BJ (cell line): ENCODE measurements around the gene SEH1L. TPM values are rescaled to one million over a fixed set of nuclear protein-coding genes. Genes with fewer than 3 reads are reported as not detected.

Experiments
- CTCF ChIA-PET: fragments of 350-600 bp; formaldehyde crosslinking; extraction: SDS; loops from one replicate; lab custom pipeline; 2021; ENCODE audit warnings: antibody characterized with exemption, inconsistent platforms; lab: Yijun Ruan, JAX
- POLR2A ChIA-PET: fragments of 300-600 bp; sonication (Branson Sonifier 250); formaldehyde crosslinking; extraction: SDS; loops from one replicate; lab custom pipeline; 2021; ENCODE audit warnings: antibody characterized with exemption; lab: Charles Lee
- DNase-seq: peaks from one replicate; pipeline ENCODE4 v3.0.0-alpha.2; 2011; ENCODE audit warnings: low read depth
- H3K27me3 ChIP-seq: 2 replicates; pipeline ENCODE4 v1.6.0; 2011; ENCODE audit warnings: low read length; ENCODE audit not compliant: control insufficient read depth, insufficient read depth
- H3K36me3 ChIP-seq: 2 replicates; pipeline ENCODE4 v1.5.1; 2011; ENCODE audit warnings: low read length; ENCODE audit not compliant: control insufficient read depth, insufficient read depth
- H3K4me3 ChIP-seq: 2 replicates; pipeline ENCODE4 v1.5.1; 2011; ENCODE audit warnings: low read depth, mild to moderate bottlenecking, control low read depth, low read length
- polyA plus RNA-seq: library from polyadenylated mRNA; depleted of rRNA; stranded (reverse); fragments of >200 nt; gene quantifications from 2 replicates; pipeline ENCODE4 v1.2.3, GENCODE V29; 2011
- TF ChIP-seq, protein P1 (sequence below): IDR thresholded peaks from 2 replicates; pipeline ENCODE4 v1.5.1; 2011; ENCODE audit warnings: low read depth, mild to moderate bottlenecking, control low read depth, inconsistent platforms, low read length, moderate library complexity; ENCODE audit not compliant: insufficient read depth

SEH1L gene
- polyA plus RNA-seq, 1 experiment, result 32.3 TPM

DNA sequence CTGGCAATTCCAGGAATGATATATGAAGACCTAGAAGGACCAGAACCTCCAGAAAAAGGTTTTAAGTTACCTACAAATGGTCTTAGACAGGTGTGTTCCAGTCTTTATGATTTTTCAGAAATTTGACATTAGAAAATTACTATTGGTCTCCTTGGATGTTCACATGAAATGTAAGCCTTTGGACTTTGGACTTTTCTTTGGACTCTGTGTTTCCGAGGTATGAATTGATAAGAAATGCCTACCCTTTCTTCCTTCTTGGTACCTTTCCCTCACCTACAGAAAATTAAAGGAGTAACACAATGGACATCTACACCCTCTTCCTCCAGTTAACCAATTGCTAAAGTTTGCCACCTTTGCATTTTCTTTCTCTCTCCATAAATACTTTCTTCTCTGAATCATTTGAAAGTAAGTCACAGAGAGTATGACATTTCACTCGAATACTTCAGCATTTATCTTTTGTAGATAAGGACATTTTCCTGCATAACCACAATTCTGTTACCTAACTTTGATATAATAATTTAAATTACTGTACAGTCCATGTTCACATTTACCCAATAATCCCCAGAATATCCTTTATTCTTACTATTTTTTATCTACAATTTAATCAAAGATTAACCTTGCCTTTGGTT, 69.5 kb downstream of the SEH1L start:
- POLR2A ChIA-PET, result no interaction called here
- Histone ChIP-seq H3K36me3 (peaks cover 7% of the 10 kb centered on the region), H3K4me3 (no peak overlapping the region)

GRCh38 chr18:13018374-13018773, 70.6 kb downstream of the SEH1L start:
- CTCF ChIA-PET, result no interaction called here
- Histone ChIP-seq H3K4me3 (no peak overlapping the region), H3K27me3 (no peaks in the 10 kb centered on the region), H3K36me3 (peaks cover 2% of the 10 kb centered on the region)
- POLR2A ChIA-PET, result interaction anchor here (0.6 kb wide), 1 partner anchor 135 kb away, joined by 13 read pairs; no protein-coding TSS in a partner anchor
- DNase-seq, result no peak
- TF ChIP-seq, protein P1, sequence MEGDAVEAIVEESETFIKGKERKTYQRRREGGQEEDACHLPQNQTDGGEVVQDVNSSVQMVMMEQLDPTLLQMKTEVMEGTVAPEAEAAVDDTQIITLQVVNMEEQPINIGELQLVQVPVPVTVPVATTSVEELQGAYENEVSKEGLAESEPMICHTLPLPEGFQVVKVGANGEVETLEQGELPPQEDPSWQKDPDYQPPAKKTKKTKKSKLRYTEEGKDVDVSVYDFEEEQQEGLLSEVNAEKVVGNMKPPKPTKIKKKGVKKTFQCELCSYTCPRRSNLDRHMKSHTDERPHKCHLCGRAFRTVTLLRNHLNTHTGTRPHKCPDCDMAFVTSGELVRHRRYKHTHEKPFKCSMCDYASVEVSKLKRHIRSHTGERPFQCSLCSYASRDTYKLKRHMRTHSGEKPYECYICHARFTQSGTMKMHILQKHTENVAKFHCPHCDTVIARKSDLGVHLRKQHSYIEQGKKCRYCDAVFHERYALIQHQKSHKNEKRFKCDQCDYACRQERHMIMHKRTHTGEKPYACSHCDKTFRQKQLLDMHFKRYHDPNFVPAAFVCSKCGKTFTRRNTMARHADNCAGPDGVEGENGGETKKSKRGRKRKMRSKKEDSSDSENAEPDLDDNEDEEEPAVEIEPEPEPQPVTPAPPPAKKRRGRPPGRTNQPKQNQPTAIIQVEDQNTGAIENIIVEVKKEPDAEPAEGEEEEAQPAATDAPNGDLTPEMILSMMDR, result no peak

More for the DNA sequence above, 69.5 kb downstream of the SEH1L start:
- CTCF ChIA-PET, result no interaction called here
- no peak for DNase-seq
- TF ChIP-seq, protein P1, result no peak
- no peaks in the 10 kb centered on the region for H3K27me3 ChIP-seq

DNA sequence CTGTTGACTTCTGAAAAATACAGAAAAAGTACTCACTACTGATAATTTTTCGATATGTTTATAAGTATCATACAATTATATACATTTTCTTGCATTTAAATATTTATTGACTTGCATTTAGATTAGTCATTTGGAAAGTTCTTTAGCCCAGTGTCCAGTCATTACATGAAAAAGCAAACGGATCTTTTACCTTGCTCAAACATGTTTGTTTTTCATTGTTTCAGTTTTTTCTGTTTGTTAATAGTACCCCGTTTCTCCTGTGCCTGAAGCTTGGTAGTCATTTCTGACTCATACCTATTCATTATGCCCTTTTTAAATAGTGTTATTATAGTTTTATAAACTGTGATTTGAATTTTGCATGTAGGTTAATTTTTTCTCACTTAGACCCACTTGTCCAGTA, 71.5 kb downstream of the SEH1L start:
- DNase-seq, result no peak
- ChIA-PET CTCF (no interaction called here), POLR2A (no interaction called here)
- no peak overlapping the region for H3K4me3 ChIP-seq
- H3K36me3 ChIP-seq, result peaks cover 2% of the 10 kb centered on the region
- TF ChIP-seq, protein P1, result no peak
- no peaks in the 10 kb centered on the region for H3K27me3 ChIP-seq

DNA sequence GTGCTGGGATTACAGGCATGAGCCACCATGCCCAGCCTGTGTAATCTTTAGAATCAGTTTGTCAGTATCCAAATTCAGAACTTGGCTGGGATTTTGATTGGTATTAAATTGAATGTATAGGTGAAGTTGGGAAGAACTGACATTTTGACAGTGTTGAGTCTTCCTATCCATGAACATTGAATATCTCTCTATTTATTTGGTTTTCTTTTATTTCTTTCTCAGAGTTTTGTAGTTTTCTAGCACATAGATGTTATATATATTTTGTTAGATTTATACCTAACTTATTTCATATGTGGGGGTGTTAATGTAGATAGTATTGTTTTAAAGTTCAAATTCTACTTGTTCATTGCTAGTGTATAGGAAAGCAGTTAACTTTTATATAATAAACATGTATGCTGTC, 74.8 kb downstream of the SEH1L start:
- H3K36me3 ChIP-seq, result peaks cover 2% of the 10 kb centered on the region; the same call in 1 of the 2 replicates

GRCh38 chr18:13025233-13025632, 77.4 kb downstream of the SEH1L start:
- Histone ChIP-seq H3K4me3 (no peak overlapping the region), H3K27me3 (no peaks in the 10 kb centered on the region), H3K36me3 (peaks cover 1% of the 10 kb centered on the region; the same call in 1 of the 2 replicates)
- no peak for DNase-seq
- ChIA-PET POLR2A (no interaction called here), CTCF (no interaction called here)
- TF ChIP-seq, protein P1, result no peak

More for the DNA sequence above, 74.8 kb downstream of the SEH1L start:
- no peak for DNase-seq
- no peak overlapping the region for H3K4me3 ChIP-seq
- ChIA-PET CTCF (no interaction called here), POLR2A (no interaction called here)
- TF ChIP-seq, protein P1, result no peak
- H3K27me3 ChIP-seq, result no peaks in the 10 kb centered on the region
